ENCODE data around the gene CEACAM1. TPM values are rescaled to one million over a fixed set of nuclear protein-coding genes. Genes with fewer than 3 reads are reported as not detected.

Gene CEACAM1
- total and polyA plus RNA-seq, 4 donors, result 0.60 to 4.4 (median 1.2) TPM

Small RNAs within 50 kb of the gene (small RNA-seq; reads per million reads assigned to genes)
- not detected for gene RNU4-60P (ENCODE audit: low replicate concordance)

Other genes starting within 250 kb of the CEACAM1 start
- gene PRR19, start 226.3 kb downstream of the CEACAM1 start, total RNA-seq, result 1 to 10 TPM in 1 of 2 donors, under 1 TPM in 1; 0.30 to 1.5 TPM
- gene PRR19, start 226.3 kb downstream of the CEACAM1 start, polyA plus RNA-seq (ENCODE audit: insufficient read length in 2 of 2), result 1 to 10 TPM; 6.4 to 6.9 TPM
- 10 to 100 TPM; 48.2 to 90.4 TPM for gene PAFAH1B3, start 225.9 kb downstream of the CEACAM1 start, total RNA-seq
- 100 to 1,000 TPM; 164 to 174 TPM for gene PAFAH1B3, start 225.9 kb downstream of the CEACAM1 start, polyA plus RNA-seq (ENCODE audit: insufficient read length in 2 of 2)
- 10 to 100 TPM; 11.5 to 40.9 TPM for gene TMEM145, start 215.2 kb downstream of the CEACAM1 start, total RNA-seq
- 100 to 1,000 TPM in 1 of 2 donors, 10 to 100 TPM in 1; 97.1 to 119 TPM for gene TMEM145, start 215.2 kb downstream of the CEACAM1 start, polyA plus RNA-seq (ENCODE audit: insufficient read length in 2 of 2)
- 10 to 100 TPM; 35.2 to 44.0 TPM for gene MEGF8, start 202.8 kb downstream of the CEACAM1 start, total RNA-seq
- 10 to 100 TPM; 84.5 to 93.3 TPM for gene MEGF8, start 202.8 kb downstream of the CEACAM1 start, polyA plus RNA-seq (ENCODE audit: insufficient read length in 2 of 2)
- gene CNFN, start 138.2 kb downstream of the CEACAM1 start, total RNA-seq, result 1 to 10 TPM in 1 of 2 donors, under 1 TPM in 1; 0.50 to 1.2 TPM
- 1 to 10 TPM; 2.9 to 3.1 TPM for gene CNFN, start 138.2 kb downstream of the CEACAM1 start, polyA plus RNA-seq (ENCODE audit: insufficient read length in 2 of 2)
- 10 to 100 TPM in 1 of 2 donors, 1 to 10 TPM in 1; 6.7 to 10.8 TPM for gene LIPE, start 101.1 kb downstream of the CEACAM1 start, total RNA-seq
- 10 to 100 TPM; 29.4 to 34.2 TPM for gene LIPE, start 101.1 kb downstream of the CEACAM1 start, polyA plus RNA-seq (ENCODE audit: insufficient read length in 2 of 2)
- not detected for gene CXCL17, start 85.5 kb downstream of the CEACAM1 start, total RNA-seq
- gene CXCL17, start 85.5 kb downstream of the CEACAM1 start, polyA plus RNA-seq (ENCODE audit: insufficient read length in 2 of 2), result under 1 TPM in 1 of 2 donors, not detected in 1; 0.18 TPM
- gene CEACAM8, start 66.4 kb upstream of the CEACAM1 start, total RNA-seq, result 1 to 10 TPM in 1 of 2 donors, under 1 TPM in 1; 0.11 to 7.4 TPM
- gene CEACAM8, start 66.4 kb upstream of the CEACAM1 start, polyA plus RNA-seq (ENCODE audit: insufficient read length in 2 of 2), result under 1 TPM in 1 of 2 donors, not detected in 1; 0.06 TPM
- under 1 TPM in 1 of 2 donors, not detected in 1; 0.83 TPM for gene PSG3, start 212.0 kb upstream of the CEACAM1 start, total RNA-seq
- gene PSG3, start 212.0 kb upstream of the CEACAM1 start, polyA plus RNA-seq (ENCODE audit: insufficient read length in 2 of 2), result under 1 TPM; 0.17 to 0.55 TPM
- gene PSG8, start 237.2 kb upstream of the CEACAM1 start, total RNA-seq, result under 1 TPM in 1 of 2 donors, not detected in 1; 0.06 TPM
- gene PSG8, start 237.2 kb upstream of the CEACAM1 start, polyA plus RNA-seq (ENCODE audit: insufficient read length in 2 of 2), result under 1 TPM in 1 of 2 donors, not detected in 1; 0.13 TPM